Measurements from ENCODE around the gene BANK1.

GRCh38 chr4:101856149-101856548, 65.6 kb downstream of the BANK1 start:
- TF ChIP-seq EP300 (IDR thresholded peaks at IDR 0.05) (no peak), CTCF (IDR thresholded peaks at IDR 0.05) (no peak)

All from stomach (tissue), 4 donors.